NCI-H82 treated with DMSO at 0.1 percent for 48 hours (cell line): ENCODE measurements around the gene PNPLA3.

ENCODE experiments used
- DNase-seq: peaks from one replicate; lab custom pipeline; 2025; ENCODE audit not compliant: unreplicated experiment; lab: John Stamatoyannopoulos, UW

Gene PNPLA3

DNA sequence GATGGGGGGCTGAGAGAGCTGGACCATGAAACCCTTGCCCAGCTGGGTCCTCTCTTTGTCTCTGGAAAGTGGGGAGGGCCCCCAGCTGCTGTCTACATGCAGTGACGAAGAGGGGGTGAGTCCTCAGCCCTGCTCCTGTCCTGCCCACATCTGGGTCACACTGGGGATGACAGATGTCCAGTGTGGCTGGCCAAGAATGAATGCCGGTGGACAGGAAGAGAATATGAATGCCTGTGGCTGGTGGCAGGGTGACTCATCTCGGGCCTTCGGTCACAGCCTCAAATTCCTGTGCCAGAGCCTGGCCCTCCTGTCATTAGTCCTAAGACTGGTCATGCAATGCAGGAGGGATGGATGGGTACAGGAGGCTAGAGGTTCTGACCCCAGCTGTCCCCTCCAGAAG, 2.2 kb upstream of the PNPLA3 start:
- DNase-seq, result no peak

DNA sequence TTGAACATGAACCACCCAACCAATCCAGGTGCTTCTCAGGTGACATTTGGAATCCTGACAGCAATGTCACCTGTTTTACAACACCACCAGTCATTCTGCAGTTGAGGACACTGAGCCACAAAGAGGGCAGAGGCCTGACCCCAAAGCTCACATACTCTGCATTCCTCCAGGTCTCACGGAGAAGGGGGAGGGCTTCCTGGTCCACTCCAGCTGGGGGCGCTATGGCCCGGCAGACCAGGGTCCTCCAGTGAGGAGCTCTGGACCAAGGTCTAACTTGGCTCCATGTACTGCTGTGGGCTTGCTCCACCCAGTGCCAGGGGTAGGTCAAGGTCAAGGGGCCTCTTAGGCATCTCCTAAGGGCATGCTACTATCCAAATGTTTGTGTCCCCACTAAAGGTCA, 1.5 kb upstream of the PNPLA3 start:
- DNase-seq, result no peak

DNA sequence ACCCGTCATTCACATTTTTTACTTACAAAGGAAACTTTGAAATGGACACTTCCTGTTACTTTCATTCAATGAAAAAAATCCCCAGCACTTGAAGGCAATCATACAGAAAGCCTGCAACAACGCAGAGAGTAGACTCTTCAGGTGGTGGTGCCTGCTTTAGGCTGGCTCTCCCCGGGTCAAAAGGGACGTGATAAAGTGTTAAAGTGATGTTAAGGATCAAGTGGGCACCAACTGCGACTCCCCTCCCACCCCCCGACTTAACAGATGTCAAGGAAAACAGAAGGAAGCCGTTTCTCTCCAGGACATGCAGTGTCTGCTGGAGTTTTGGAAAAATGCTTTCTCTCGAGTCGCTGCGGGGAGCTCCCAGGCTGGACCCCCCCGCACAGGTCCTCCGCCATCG, 414 bp upstream of the PNPLA3 start:
- no peak for DNase-seq

DNA sequence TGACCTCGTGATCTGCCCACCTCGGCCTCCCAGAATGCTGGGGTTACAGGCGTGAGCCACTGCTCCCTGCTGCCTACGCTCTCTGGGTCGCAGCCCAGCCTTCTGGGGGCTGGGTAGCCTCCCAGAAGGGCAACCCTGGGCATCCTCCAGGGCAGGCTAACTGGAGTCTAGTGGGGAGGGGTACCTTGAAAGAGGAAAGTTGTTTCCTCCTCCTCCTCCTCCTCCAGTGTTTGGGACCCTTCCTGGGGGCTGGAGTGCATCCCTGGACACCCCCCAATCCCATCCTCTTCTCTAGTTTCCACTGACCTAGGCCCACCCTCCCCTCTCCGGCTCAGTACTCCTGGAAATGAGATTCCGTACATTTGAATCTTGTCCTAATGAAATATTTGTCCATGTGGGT, 1.3 kb downstream of the PNPLA3 start:
- no peak for DNase-seq

DNA sequence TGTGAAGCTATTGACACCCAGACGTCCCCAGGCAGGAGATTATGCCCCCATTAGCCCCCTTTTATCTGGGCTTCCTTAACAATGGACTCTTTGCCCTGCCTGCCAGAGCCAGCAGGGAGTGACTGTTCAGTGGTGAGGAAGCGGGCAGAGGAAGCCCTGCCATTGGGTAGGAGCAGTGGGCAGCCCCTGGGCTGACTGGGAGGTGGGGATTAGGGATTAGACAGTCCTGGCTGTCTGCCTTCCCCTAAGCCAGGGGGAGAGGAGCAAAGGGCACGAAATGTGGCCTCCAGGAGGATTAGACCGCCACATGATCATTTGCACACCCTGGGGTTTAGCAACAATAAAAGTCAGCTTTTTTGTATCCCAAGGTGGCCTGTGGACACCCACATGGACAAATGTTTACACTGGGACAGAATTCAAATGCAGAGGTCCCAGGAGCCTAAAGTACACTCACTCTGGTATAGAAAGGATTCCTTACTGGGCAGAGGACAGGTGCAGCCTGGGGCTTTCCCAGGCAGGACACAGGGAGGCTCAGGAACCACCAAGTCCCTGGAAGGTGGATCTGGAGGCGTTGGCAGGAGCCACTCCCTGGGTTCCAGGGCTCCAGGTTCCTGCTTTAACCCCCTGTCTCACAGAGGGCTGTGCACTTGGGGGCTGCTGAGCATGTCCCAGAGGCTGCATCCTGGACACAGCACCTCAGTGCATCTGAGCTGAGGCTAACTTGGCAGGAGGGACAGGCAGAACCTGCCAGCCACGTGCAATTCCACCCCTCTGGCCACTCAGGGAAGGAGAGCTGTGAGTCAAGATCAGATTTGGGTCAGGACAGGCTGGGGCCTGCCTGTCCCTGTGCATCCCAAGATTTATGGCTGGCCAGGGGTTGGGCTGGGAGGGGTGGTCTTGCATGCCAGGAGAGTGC, 2.1 kb downstream of the PNPLA3 start:
- peak; percentile 83 for DNase-seq

DNA sequence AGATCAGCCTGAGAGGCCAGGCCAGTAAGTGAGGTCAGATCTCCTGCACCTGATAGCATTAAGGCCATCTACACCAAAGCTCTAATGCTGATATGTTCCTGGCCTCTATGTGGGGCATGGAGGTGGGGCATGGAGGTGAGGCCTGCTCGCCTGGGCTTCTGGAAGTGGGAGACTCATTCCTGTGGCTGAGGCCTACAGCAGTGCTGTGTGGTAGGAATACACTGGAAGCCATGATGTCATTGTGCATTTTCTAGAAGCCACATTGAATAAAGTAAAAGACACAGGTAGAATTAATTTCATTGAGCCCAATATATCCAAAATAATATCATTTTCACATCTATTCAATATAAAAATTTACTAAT, 2.7 kb downstream of the PNPLA3 start:
- no peak for DNase-seq

DNA sequence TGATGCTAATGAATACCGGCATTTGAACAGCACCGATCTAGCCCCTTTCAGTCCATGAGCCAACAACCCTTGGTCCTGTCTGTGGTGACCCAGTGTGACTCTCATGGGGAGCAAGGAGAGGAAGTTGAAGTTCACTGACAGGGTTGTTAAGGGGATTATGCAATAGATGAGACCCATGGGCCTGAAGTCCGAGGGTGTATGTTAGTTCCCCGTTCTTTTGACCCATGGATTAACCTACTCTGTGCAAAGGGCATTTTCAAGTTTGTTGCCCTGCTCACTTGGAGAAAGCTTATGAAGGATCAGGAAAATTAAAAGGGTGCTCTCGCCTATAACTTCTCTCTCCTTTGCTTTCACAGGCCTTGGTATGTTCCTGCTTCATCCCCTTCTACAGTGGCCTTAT, 4.9 kb downstream of the PNPLA3 start:
- DNase-seq, result no peak

DNA sequence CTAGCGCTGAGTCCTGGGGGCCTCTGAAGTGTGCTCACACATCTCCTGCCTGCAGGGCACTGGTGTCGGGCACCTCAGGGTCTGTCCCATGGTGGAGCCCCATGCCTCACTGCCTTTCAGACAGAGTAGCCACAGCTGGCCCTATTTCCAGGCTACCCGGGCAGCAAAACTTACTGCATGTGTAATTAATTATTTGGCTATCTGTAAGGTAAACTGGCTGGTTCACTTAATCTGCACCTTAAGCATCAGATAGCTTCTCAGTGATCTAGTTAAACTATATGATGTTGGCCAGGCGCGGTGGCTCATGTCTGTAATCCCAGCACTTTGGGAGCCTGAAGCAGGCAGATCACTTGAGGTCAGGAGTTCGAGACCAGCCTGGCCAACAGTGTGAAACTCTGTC, 5.3 kb downstream of the PNPLA3 start:
- no peak for DNase-seq

DNA sequence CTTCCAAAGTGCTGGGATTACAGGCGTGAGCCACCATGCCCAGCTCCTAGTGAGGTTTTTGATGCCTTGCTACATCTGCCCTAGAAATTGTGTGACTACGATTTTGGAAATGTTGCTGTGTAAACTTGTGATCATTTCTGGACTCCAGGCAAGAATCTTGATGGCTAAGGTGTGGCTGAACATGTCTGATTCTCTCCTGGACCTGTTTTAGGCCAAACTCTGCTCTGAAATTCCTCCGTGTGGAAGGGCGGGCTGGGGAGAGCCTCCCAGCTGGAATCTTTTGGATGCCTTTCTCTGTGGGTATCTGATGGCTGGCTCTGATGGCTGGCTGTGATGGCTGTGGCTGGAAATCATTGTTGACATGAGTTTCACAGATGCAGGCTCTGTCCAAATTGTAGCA, 8.2 kb downstream of the PNPLA3 start:
- no peak for DNase-seq

DNA sequence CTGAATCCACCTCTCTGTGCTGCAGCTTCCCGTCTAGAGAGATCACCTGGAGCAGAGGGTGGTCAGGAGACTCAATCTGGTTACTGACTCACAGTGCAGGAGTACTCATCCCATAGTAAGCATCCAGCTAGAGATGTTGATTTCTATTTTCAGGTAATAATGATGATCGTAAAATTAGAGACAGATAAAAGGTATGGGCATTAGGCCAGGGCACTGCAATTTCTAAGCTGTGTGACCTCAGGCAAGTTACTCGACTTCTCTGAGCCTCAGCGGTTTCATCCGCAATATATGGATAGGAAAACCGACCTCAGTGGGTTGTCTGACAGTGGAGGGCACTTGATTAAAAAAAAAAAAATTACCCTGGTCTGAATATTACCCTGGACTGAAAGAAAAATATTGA, 17.8 kb downstream of the PNPLA3 start:
- no peak for DNase-seq

DNA sequence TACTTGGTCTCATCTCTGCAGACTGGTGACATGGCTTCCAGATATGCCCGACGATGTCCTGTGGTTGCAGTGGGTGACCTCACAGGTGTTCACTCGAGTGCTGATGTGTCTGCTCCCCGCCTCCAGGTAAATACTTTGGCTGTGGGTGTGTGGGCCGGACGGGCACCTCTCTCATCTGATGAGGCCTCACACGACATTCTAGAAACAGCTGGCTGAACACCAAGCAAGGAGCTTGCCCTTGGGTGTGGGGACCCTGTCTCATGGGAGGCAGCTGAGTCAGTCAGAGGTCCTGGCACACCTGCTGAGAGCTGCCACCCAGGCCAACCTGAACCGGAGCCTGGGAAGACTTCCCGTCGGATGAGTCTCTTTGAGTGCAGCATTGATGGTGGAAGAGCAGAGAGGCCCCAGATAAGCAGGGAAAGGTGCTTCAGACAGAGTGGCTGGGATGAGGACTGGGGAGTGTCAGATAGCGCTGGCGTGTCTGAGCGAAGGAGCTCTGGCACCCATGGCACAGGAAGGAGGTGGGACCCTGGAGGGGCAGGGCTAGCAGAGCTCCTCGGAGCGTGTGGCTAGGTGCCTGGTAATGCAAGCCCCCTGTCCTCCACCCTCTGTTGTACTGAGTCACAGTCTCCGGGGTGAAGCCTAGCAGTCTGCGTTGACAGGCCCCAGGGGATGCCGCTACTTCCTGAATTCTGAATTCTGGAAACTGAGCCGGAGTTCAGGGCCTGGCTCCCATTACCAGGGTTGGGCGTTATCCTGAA, 21.2 kb downstream of the PNPLA3 start:
- no peak for DNase-seq

DNA sequence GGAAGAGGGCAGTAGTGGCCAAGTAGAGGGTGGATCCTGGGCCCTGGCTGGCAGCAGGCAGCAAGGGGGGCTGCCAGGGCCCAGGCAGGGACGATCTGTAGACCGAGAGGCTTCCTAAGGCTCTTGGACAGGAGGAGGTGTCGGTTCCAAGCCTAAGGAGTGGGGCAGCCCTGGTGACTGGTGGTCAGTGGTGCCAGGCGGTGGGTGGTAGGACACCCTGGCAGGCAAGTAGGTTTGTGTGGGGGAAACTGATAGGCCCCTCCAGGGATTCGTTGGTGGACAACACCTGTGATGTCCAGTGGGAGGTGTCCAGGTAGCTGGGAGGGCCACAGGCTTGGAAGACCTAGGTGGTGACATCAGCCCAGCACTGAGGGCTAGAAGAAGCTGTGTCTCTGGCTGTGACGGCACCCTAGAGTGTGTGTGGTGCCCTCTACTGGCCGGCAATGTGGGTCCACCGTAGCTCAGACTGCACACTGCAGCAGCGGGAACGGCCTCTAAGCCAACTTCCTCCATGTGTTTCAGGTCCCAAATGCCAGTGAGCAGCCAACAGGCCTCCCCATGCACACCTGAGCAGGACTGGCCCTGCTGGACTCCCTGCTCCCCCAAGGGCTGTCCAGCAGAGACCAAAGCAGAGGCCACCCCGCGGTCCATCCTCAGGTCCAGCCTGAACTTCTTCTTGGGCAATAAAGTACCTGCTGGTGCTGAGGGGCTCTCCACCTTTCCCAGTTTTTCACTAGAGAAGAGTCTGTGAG, 22.2 kb downstream of the PNPLA3 start:
- peak; percentile 16 for DNase-seq

DNA sequence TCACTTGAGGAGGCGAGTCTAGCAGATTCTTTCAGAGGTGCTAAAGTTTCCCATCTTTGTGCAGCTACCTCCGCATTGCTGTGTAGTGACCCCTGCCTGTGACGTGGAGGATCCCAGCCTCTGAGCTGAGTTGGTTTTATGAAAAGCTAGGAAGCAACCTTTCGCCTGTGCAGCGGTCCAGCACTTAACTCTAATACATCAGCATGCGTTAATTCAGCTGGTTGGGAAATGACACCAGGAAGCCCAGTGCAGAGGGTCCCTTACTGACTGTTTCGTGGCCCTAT, 22.7 kb downstream of the PNPLA3 start:
- DNase-seq, result no peak

DNA sequence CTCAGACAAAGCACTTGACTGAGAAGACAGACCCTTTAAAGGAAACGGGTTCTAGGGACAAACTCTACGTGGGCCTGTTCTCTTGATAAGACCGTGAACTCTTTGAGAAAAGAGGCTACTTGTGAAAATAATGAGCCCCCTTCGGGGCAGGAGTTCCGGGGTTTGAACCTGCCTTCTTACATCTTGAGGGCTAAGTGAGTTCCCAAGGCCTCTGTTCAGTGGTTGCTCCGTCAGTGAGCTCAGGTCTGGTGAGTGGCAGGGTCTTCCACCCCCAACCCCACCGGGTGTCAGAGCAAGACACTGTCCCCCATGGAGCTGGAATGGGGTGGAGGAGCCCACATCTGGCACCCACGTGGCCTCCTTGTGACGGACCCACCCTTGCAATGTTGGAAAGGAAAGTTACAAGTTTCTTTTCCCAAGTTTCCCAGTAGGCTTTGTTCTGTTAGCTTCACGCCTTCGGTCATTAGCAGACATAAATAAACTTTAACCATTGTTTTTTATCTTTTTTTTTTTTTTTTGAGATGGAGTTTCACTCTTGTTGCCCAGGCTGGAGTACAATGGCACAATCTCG, 25.3 kb downstream of the PNPLA3 start:
- DNase-seq, result no peak

DNA sequence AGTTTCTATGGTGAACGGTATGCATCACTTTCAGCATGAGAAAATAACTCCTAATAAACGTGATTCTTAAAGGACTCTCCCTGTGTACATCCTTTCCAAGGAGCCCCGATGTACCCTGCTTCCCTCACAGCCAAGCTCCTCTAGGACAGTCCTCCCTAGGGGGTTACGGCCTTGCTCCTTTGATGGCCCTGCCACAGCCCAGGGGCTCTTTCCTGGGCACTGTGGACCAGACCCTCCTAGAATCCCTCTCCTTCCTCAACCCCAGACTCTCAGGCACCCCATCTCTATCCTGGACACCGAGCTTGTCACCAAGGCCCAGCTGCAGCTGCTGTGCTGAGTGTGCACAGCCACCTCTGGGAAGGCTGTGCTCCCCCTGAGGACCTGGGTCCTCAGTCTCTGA, 27.8 kb downstream of the PNPLA3 start:
- no peak for DNase-seq

DNA sequence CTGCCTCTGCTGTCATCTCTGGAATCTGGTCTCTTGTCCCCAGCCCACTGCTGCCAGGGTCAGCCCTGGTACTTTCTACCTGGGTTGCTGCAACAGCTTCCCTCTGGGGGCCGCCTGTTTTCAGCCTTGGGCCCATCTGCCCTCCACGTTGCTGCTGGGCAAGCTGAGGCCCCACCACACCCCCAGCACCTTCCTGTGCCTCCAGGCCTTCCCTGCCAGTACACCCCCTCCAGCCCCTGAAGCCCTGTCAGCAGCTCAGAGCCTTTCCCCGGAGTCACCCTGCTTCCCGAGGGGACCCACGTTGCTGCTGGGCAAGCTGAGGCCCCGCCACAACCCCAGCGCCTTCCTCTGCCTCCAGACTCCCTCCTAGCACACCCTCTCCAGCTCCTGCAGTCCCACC, 28.4 kb downstream of the PNPLA3 start:
- no peak for DNase-seq

DNA sequence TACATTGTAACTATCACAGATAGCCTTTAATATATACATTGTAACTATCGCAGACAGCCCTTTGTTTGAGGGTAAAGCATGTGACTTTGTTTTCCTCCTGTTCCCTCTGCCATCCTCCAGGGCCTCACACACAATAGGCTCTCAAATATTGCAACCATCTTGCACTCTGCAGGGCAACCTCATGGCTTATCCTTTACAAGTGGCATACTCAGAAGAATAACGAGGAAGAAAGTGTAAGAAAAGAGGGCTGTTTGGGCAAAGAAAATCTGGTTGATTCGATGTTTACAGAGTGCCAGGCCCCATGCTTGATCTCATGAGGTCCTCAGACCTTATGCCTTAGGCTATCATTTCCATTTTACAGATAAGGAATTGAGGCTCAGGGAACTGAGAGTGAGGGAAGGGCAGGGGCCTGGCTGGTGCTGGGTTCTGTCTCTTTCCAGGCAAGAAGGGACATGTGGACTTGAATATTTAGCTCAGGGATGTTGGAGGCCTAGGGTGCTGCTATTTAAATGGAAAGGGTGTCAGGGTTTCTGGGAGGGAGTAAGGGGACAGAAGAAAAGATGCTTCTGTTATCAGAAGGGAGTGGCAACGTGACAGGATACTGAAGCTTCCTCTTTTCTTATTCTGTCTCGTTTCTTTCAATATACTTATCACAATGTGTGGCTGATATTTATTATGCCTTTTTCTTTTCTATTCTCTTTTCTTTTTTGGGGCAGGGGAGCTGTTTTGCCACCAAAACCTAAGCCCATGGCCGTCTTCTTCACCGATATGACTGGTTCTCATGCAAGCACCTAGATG, 30.6 kb downstream of the PNPLA3 start:
- no peak for DNase-seq

DNA sequence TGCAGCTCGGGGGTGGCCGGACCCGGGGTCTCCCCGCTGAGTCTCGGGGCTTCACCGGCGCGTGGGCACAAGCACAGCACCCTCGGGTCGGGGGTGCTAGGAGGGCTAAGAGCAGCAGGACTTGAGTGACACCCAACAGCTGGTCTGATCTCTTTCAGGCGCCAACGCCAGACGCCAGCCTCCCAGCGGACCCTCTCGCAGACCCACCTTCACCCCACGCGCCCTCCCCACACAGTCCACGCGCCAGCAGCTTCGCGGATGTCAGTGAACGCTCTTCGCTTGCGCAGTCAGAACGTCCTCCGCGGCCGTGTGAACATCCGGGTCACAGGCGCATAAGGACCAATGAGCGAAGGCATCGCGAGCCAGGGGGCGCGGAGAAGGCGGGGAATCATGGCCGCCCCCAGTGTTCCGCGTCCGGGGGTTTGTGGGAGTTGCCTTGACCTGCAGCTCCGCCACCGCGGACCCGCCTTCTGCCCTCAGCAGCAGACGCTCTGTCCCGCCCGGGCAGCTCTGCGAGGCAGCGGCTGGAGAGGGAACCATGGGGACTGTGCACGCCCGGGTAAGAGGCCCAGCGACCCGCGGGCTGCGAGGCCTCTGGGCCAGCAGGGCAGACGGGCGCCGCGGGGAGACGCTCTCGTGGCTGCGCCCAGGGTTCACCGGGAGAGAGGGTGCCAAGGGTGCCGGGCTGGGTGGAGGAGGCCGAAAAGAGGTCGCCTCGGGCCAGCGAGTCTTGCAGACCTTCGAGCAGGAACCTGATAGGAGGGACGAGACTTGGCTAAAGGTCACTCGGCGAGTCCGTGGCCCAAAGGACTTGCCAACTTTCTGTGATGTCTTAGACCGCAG, 31.7 kb downstream of the PNPLA3 start, which contains the start of gene SAMM50:
Gene SAMM50, plus strand, starts transcription at position 403 of the 843 bp plus-strand sequence. Its CDS starts 136 bp downstream, at position 539.
- peak; percentile 40 for DNase-seq

DNA sequence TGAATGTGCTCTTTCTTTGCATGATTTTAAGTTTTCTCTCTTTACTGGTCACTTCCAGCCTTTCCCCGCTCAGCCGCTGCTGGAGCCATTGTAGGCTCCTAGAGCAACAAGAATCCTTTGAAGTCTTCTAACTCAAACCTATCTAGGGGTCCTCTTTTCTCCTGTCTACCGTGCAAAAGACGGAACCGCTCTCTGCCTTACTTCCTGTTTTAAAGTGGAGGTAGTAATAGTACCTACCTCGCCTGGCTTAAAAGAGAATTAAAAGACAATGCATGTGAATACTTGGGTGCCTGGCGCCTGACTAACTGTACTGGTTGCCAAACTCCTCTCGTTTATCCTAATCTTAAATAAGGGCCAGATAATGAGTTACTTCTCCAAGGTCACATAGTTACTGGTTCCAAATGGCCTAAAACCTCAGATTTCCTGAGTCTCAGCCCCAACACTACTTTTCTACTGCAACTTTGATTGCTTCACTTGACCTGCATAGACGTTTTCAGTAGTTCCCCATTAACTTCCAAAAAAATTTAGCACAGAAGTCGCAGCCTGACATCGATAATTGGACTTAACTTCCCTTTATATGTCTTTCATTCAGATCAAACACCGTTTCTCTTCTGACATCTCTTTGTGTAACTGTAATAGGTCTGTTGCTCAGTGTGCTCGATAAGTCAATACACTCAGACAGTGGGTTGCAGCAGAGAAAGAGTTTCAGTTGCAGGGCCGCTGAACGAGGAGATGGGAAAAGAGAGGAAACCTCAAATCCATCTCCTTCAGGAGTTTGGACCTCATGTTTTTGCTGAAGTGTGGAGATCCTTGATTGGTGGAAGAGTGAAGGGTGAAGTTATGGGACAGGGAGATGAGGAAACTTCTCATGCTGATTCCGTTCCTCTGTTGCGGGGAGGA, 32.5 kb downstream of the PNPLA3 start:
- no peak for DNase-seq
